Measurements from ENCODE around the gene KDM4C. TPM values are rescaled to one million over a fixed set of nuclear protein-coding genes. Genes with fewer than 3 reads are reported as not detected.
A peak's percentile ranks its signal among the peaks of the same experiment; 100 is the strongest.

Gene KDM4C
- total and polyA plus RNA-seq, 10 donors: 11.1 to 85.5 (median 61.9) TPM

DNA sequence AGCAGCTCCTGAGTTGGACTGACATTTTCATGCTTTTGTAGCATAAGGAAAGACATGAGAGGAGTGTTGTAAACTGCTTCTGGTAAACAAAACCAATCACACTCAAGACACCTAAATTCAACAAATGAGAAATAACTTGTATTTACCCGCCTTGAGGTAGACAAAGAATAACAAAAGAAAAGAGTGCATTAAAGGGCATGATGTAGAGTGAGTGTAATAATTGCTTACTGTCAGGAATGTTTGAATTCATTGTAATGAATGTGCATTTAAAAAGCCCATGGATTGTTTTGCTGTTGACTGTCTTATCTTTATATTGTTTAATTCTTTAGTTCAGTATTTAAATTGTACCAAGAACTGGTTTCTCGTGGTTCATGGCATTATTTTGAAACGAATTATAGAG lies 61.8 kb downstream of the KDM4C start:
- TF ChIP-seq POLR2A (IDR thresholded peaks at IDR 0.05) (no peak), POLR2AphosphoS5 (IDR thresholded peaks at IDR 0.05) (no peak)
- TF ChIP-seq, protein P1, sequence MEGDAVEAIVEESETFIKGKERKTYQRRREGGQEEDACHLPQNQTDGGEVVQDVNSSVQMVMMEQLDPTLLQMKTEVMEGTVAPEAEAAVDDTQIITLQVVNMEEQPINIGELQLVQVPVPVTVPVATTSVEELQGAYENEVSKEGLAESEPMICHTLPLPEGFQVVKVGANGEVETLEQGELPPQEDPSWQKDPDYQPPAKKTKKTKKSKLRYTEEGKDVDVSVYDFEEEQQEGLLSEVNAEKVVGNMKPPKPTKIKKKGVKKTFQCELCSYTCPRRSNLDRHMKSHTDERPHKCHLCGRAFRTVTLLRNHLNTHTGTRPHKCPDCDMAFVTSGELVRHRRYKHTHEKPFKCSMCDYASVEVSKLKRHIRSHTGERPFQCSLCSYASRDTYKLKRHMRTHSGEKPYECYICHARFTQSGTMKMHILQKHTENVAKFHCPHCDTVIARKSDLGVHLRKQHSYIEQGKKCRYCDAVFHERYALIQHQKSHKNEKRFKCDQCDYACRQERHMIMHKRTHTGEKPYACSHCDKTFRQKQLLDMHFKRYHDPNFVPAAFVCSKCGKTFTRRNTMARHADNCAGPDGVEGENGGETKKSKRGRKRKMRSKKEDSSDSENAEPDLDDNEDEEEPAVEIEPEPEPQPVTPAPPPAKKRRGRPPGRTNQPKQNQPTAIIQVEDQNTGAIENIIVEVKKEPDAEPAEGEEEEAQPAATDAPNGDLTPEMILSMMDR (IDR thresholded peaks at IDR 0.05 in 8 of 11, conservative IDR thresholded peaks at IDR 0.05 in 3 of 11): no peak
- Histone ChIP-seq H3K27me3 (replicated peaks in 1 of 7) (no peaks in the 10 kb centered on the region), H3K27ac (no peak overlapping the region), H3K36me3 (peaks cover 0 to 64% (median 14%) of the 10 kb centered on the region in 6 donors), H3K4me1 (peaks cover 0 to 10% (median 0%) of the 10 kb centered on the region in 6 donors), H3K4me3 (no peak overlapping the region), H3K9me3 (no peaks in the 10 kb centered on the region)
- no peak for DNase-seq
- intact Hi-C loops (cut with DNase I; ENCODE audit: low total_unique reads): no loop called here
- WGBS, 5 donors: 84 to 94% (median 86%) methylated on average over 3 of the region's 3 CpGs

DNA sequence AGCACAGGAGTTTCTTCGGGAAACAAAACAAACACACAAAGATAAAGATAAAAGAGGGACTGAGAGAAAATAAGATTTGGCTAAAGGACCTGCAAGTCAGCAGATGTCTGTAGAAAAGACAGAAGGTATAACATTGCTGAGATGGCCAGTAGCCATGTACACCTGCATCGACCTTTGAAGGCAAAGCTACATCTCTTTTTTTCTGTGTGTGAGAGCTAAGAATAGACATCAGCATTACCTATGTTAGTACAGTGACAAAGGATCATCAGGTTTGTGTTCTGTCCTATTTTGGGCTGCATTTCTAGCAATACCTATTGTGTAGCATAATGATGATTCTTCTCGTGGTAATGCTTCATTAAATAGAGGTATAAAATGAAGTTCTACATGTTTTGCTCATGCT lies 64.9 kb downstream of the KDM4C start:
- no peak for DNase-seq
- Histone ChIP-seq H3K27me3 (replicated peaks in 1 of 7) (no peaks in the 10 kb centered on the region), H3K27ac (no peak overlapping the region), H3K4me3 (no peak overlapping the region), H3K4me1 (no peaks in the 10 kb centered on the region), H3K36me3 (peaks cover 0 to 60% (median 9%) of the 10 kb centered on the region in 6 donors), H3K9me3 (no peaks in the 10 kb centered on the region)
- no peak for TF ChIP-seq POLR2A (IDR thresholded peaks at IDR 0.05)
- no peak for TF ChIP-seq POLR2AphosphoS5 (IDR thresholded peaks at IDR 0.05)
- intact Hi-C loops (cut with DNase I; ENCODE audit: low total_unique reads): no loop called here
- 87 to 96% (median 92%) methylated on average over 3 of the region's 3 CpGs for WGBS, 5 donors

DNA sequence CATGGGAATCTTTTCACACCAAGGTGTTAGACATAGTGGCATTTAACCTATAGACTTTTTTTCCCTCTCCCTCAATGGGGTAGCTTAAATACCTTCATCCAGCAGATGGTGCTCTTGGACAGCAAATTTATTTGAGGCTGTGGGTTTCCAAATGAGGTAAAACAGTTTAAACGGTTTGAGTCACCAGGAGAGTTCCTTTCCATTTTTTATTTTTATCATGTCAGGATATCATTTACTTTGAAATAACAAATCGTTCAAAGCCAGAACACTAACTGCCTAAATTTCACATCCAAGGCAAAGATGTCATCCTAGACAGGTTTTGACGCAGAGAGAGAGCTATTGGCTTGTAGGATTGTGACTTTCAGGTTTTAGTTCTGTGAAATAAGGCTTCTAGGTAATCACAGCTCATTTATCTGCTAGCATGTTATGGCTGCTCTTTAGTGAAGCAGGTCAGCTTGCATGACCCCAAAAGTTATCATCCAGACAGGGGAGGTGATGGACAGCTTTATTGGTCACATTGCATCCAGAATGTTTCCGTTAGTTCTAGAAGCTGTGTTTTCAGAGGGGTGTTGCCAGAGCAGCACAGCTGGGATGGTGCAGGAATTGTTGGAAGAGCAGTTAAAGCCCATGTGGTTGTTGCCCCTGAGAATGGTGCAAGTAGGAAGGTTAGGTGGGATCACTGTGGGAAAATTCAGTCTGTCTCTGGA lies 69.8 kb downstream of the KDM4C start:
- WGBS, 5 donors: 49 to 53% (median 50%) methylated on average over 4 of the region's 4 CpGs
- Histone ChIP-seq H3K36me3 (peaks cover 0 to 66% (median 17%) of the 10 kb centered on the region in 6 donors), H3K27ac (no peak overlapping the region), H3K4me1 (no peaks in the 10 kb centered on the region), H3K9me3 (peaks cover 0 to 8% (median 4%) of the 10 kb centered on the region in 8 donors), H3K4me3 (no peak overlapping the region), H3K27me3 (replicated peaks in 1 of 7) (no peaks in the 10 kb centered on the region)
- no peak for DNase-seq
- no peak for TF ChIP-seq POLR2AphosphoS5 (IDR thresholded peaks at IDR 0.05)
- TF ChIP-seq, protein P1 (IDR thresholded peaks at IDR 0.05 in 8 of 11, conservative IDR thresholded peaks at IDR 0.05 in 3 of 11): peak in 9 of 11 experiments; percentile 18 to 61 (median 47)
- intact Hi-C loops (cut with DNase I; ENCODE audit: low total_unique reads): no loop called here

DNA sequence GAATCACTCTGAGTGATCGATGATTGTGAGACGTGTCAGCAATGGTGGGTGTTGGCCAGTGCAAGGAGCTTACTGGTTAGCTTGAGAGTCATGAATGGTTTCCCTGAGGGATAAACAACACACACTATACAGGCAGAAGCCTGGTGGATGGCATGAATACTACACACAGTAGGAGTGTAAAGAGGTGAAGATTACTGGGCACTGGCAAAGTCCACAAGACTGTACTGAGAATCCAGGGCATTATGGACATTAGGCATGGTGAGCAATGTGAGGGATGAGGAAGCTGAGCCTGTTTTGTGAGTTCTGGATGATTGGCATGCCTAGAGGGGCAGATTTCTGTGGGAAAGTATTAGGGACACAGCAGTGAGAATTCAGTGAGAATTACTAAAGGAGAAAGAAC lies 71.3 kb downstream of the KDM4C start:
- 89 to 99% (median 98%) methylated on average over 2 of the region's 2 CpGs for WGBS, 5 donors
- TF ChIP-seq, protein P1 (IDR thresholded peaks at IDR 0.05 in 8 of 11, conservative IDR thresholded peaks at IDR 0.05 in 3 of 11): no peak
- TF ChIP-seq POLR2AphosphoS5 (IDR thresholded peaks at IDR 0.05): no peak
- TF ChIP-seq POLR2A (IDR thresholded peaks at IDR 0.05): no peak
- intact Hi-C loops (cut with DNase I; ENCODE audit: low total_unique reads): no loop called here
- DNase-seq: no peak
- peaks cover 0 to 8% (median 4%) of the 10 kb centered on the region in 8 donors for H3K9me3 ChIP-seq
- no peaks in the 10 kb centered on the region for H3K27me3 ChIP-seq (replicated peaks in 1 of 7)
- H3K27ac ChIP-seq: no peak overlapping the region
- H3K36me3 ChIP-seq: peaks cover 0 to 55% (median 9%) of the 10 kb centered on the region in 6 donors
- H3K4me1 ChIP-seq: no peaks in the 10 kb centered on the region
- no peak overlapping the region for H3K4me3 ChIP-seq
